ENCODE measurements around the gene FRMD6.

Gene FRMD6

GRCh38 chr14:51616256-51616655 is 35.5 kb upstream of the FRMD6 start:
- Histone ChIP-seq H3K4me2 (ENCODE audit: low read length, poor library complexity, severe bottlenecking) (no peak overlapping the region), H2BK120ac (ENCODE audit: low read depth, low read length) (no peak overlapping the region), H3K4me1 (ENCODE audit: control insufficient read depth, insufficient read depth, low read depth, low read length) (peaks cover 1% of the 10 kb centered on the region), H4K8ac (ENCODE audit: low read length) (peak overlapping the region; percentile 76), H4K91ac (ENCODE audit: low read length) (peak overlapping the region; percentile 18), H2AFZ (ENCODE audit: low read depth, low read length) (no peak overlapping the region), H3K27me3 (ENCODE audit: control insufficient read depth in 1 of 2, insufficient read depth in 1 of 2, low read length in 2 of 2) (no peaks in the 10 kb centered on the region), H3K27ac (ENCODE audit: low read length, poor library complexity, severe bottlenecking) (no peak overlapping the region), H3K9ac (ENCODE audit: low read length) (no peak overlapping the region), H3K4ac (ENCODE audit: low read depth in 1 of 2, low read length in 2 of 2) (peak overlapping the region in 1 of 2 experiments; percentile 33), H2AK5ac (ENCODE audit: low read length, severe bottlenecking) (peak overlapping the region; percentile 89), H3K23ac (ENCODE audit: low read length in 2 of 2) (no peak overlapping the region), H3K79me1 (replicated peaks; ENCODE audit: low read length, poor library complexity, severe bottlenecking) (peaks cover 3% of the 10 kb centered on the region), H2BK5ac (ENCODE audit: low read depth, low read length, poor library complexity, severe bottlenecking) (no peak overlapping the region), H3K14ac (ENCODE audit: low read length in 2 of 2) (no peak overlapping the region), H3K18ac (ENCODE audit: low read depth in 1 of 2, low read length in 2 of 2) (peak overlapping the region in 1 of 2 experiments; percentile 63), H3K9me3 (ENCODE audit: control insufficient read depth, low read length) (no peaks in the 10 kb centered on the region), H3K36me3 (ENCODE audit: control insufficient read depth in 1 of 2, insufficient read depth in 2 of 2, low read depth in 1 of 2, low read length in 2 of 2) (no peaks in the 10 kb centered on the region), H2BK12ac (ENCODE audit: low read length in 2 of 2) (peak overlapping the region; percentile 87 to 92), H2BK15ac (ENCODE audit: low read depth, poor library complexity, severe bottlenecking) (no peak overlapping the region), H3K4me3 (ENCODE audit: insufficient read depth in 1 of 2, low read depth in 1 of 2, low read length in 2 of 2) (no peak overlapping the region)
- DNase-seq, result no peak
- WGBS, result 93% methylated on average over 1 of the region's 1 CpG

GRCh38 chr14:51616724-51617409 is 34.8 kb upstream of the FRMD6 start:
- no peak overlapping the region for H3K14ac ChIP-seq (ENCODE audit: low read length in 2 of 2)
- peak overlapping the region in 1 of 2 experiments; percentile 63 for H3K18ac ChIP-seq (ENCODE audit: low read depth in 1 of 2, low read length in 2 of 2)
- H2BK12ac ChIP-seq (ENCODE audit: low read length in 2 of 2), result no peak overlapping the region
- no peaks in the 10 kb centered on the region for H3K9me3 ChIP-seq (ENCODE audit: control insufficient read depth, low read length)
- H3K4ac ChIP-seq (ENCODE audit: low read depth in 1 of 2, low read length in 2 of 2), result no peak overlapping the region
- H3K4me3 ChIP-seq (ENCODE audit: insufficient read depth in 1 of 2, low read depth in 1 of 2, low read length in 2 of 2), result peak overlapping the region in 1 of 2 experiments; percentile 1
- H2BK120ac ChIP-seq (ENCODE audit: low read depth, low read length), result no peak overlapping the region
- H3K27me3 ChIP-seq (ENCODE audit: control insufficient read depth in 1 of 2, insufficient read depth in 1 of 2, low read length in 2 of 2), result no peaks in the 10 kb centered on the region
- no peak overlapping the region for H2BK15ac ChIP-seq (ENCODE audit: low read depth, poor library complexity, severe bottlenecking)
- H3K36me3 ChIP-seq (ENCODE audit: control insufficient read depth in 1 of 2, insufficient read depth in 2 of 2, low read depth in 1 of 2, low read length in 2 of 2), result no peaks in the 10 kb centered on the region
- H3K27ac ChIP-seq (ENCODE audit: low read length, poor library complexity, severe bottlenecking), result no peak overlapping the region
- H3K23ac ChIP-seq (ENCODE audit: low read length in 2 of 2), result no peak overlapping the region
- no peak overlapping the region for H2AFZ ChIP-seq (ENCODE audit: low read depth, low read length)
- WGBS, result 14% methylated on average over 3 of the region's 4 CpGs
- peaks cover 3% of the 10 kb centered on the region for H3K79me1 ChIP-seq (replicated peaks; ENCODE audit: low read length, poor library complexity, severe bottlenecking)
- H4K91ac ChIP-seq (ENCODE audit: low read length), result no peak overlapping the region
- H3K4me2 ChIP-seq (ENCODE audit: low read length, poor library complexity, severe bottlenecking), result no peak overlapping the region
- peaks cover 1% of the 10 kb centered on the region for H3K4me1 ChIP-seq (ENCODE audit: control insufficient read depth, insufficient read depth, low read depth, low read length)
- H2AK5ac ChIP-seq (ENCODE audit: low read length, severe bottlenecking), result no peak overlapping the region
- H2BK5ac ChIP-seq (ENCODE audit: low read depth, low read length, poor library complexity, severe bottlenecking), result no peak overlapping the region
- peak; percentile 83 for DNase-seq
- H4K8ac ChIP-seq (ENCODE audit: low read length), result peak overlapping the region; percentile 76
- no peak overlapping the region for H3K9ac ChIP-seq (ENCODE audit: low read length)

GRCh38 chr14:51619561-51619960 is 32.1 kb upstream of the FRMD6 start:
- WGBS, result 76% methylated on average over 4 of the region's 4 CpGs
- Histone ChIP-seq H3K4me2 (ENCODE audit: low read length, poor library complexity, severe bottlenecking) (no peak overlapping the region), H2BK120ac (ENCODE audit: low read depth, low read length) (no peak overlapping the region), H2BK15ac (ENCODE audit: low read depth, poor library complexity, severe bottlenecking) (no peak overlapping the region), H3K4me3 (ENCODE audit: insufficient read depth in 1 of 2, low read depth in 1 of 2, low read length in 2 of 2) (no peak overlapping the region), H3K23ac (ENCODE audit: low read length in 2 of 2) (no peak overlapping the region), H3K18ac (ENCODE audit: low read depth in 1 of 2, low read length in 2 of 2) (no peak overlapping the region), H3K4me1 (ENCODE audit: control insufficient read depth, insufficient read depth, low read depth, low read length) (peaks cover 3% of the 10 kb centered on the region), H4K8ac (ENCODE audit: low read length) (no peak overlapping the region), H3K14ac (ENCODE audit: low read length in 2 of 2) (no peak overlapping the region), H3K36me3 (ENCODE audit: control insufficient read depth in 1 of 2, insufficient read depth in 2 of 2, low read depth in 1 of 2, low read length in 2 of 2) (no peaks in the 10 kb centered on the region), H2BK5ac (ENCODE audit: low read depth, low read length, poor library complexity, severe bottlenecking) (no peak overlapping the region), H3K9me3 (ENCODE audit: control insufficient read depth, low read length) (no peaks in the 10 kb centered on the region), H3K4ac (ENCODE audit: low read depth in 1 of 2, low read length in 2 of 2) (no peak overlapping the region), H2AK5ac (ENCODE audit: low read length, severe bottlenecking) (peak overlapping the region; percentile 81), H3K27ac (ENCODE audit: low read length, poor library complexity, severe bottlenecking) (no peak overlapping the region), H2AFZ (ENCODE audit: low read depth, low read length) (no peak overlapping the region), H4K91ac (ENCODE audit: low read length) (no peak overlapping the region), H3K79me1 (replicated peaks; ENCODE audit: low read length, poor library complexity, severe bottlenecking) (peaks cover 3% of the 10 kb centered on the region), H3K9ac (ENCODE audit: low read length) (no peak overlapping the region), H3K27me3 (ENCODE audit: control insufficient read depth in 1 of 2, insufficient read depth in 1 of 2, low read length in 2 of 2) (no peaks in the 10 kb centered on the region), H2BK12ac (ENCODE audit: low read length in 2 of 2) (no peak overlapping the region)
- no peak for DNase-seq

GRCh38 chr14:51620056-51620455 is 31.7 kb upstream of the FRMD6 start:
- no peak overlapping the region for H2BK15ac ChIP-seq (ENCODE audit: low read depth, poor library complexity, severe bottlenecking)
- peaks cover 3% of the 10 kb centered on the region for H3K4me1 ChIP-seq (ENCODE audit: control insufficient read depth, insufficient read depth, low read depth, low read length)
- H4K8ac ChIP-seq (ENCODE audit: low read length), result no peak overlapping the region
- H3K18ac ChIP-seq (ENCODE audit: low read depth in 1 of 2, low read length in 2 of 2), result no peak overlapping the region
- no peak overlapping the region for H3K14ac ChIP-seq (ENCODE audit: low read length in 2 of 2)
- H2BK120ac ChIP-seq (ENCODE audit: low read depth, low read length), result no peak overlapping the region
- H4K91ac ChIP-seq (ENCODE audit: low read length), result no peak overlapping the region
- H3K9me3 ChIP-seq (ENCODE audit: control insufficient read depth, low read length), result no peaks in the 10 kb centered on the region
- H3K4me2 ChIP-seq (ENCODE audit: low read length, poor library complexity, severe bottlenecking), result no peak overlapping the region
- no peak overlapping the region for H3K4me3 ChIP-seq (ENCODE audit: insufficient read depth in 1 of 2, low read depth in 1 of 2, low read length in 2 of 2)
- no peak overlapping the region for H2BK5ac ChIP-seq (ENCODE audit: low read depth, low read length, poor library complexity, severe bottlenecking)
- no peak overlapping the region for H2AFZ ChIP-seq (ENCODE audit: low read depth, low read length)
- no peak overlapping the region for H3K27ac ChIP-seq (ENCODE audit: low read length, poor library complexity, severe bottlenecking)
- peaks cover 3% of the 10 kb centered on the region for H3K79me1 ChIP-seq (replicated peaks; ENCODE audit: low read length, poor library complexity, severe bottlenecking)
- no peak overlapping the region for H3K9ac ChIP-seq (ENCODE audit: low read length)
- no peak overlapping the region for H3K23ac ChIP-seq (ENCODE audit: low read length in 2 of 2)
- WGBS, result 92% methylated on average over 2 of the region's 2 CpGs
- H3K27me3 ChIP-seq (ENCODE audit: control insufficient read depth in 1 of 2, insufficient read depth in 1 of 2, low read length in 2 of 2), result no peaks in the 10 kb centered on the region
- H2AK5ac ChIP-seq (ENCODE audit: low read length, severe bottlenecking), result no peak overlapping the region
- no peak overlapping the region for H3K4ac ChIP-seq (ENCODE audit: low read depth in 1 of 2, low read length in 2 of 2)
- no peaks in the 10 kb centered on the region for H3K36me3 ChIP-seq (ENCODE audit: control insufficient read depth in 1 of 2, insufficient read depth in 2 of 2, low read depth in 1 of 2, low read length in 2 of 2)
- no peak overlapping the region for H2BK12ac ChIP-seq (ENCODE audit: low read length in 2 of 2)
- DNase-seq, result no peak

All from mesenchymal stem cell (in vitro differentiated cells and primary cell).